SKM-1 (cell line): ENCODE data around the gene CDH26.

Experiments used
- DNase-seq: peaks from one replicate; lab custom pipeline; 2025; ENCODE audit not compliant: unreplicated experiment; lab: John Stamatoyannopoulos, UW

The CDH26 gene

DNA sequence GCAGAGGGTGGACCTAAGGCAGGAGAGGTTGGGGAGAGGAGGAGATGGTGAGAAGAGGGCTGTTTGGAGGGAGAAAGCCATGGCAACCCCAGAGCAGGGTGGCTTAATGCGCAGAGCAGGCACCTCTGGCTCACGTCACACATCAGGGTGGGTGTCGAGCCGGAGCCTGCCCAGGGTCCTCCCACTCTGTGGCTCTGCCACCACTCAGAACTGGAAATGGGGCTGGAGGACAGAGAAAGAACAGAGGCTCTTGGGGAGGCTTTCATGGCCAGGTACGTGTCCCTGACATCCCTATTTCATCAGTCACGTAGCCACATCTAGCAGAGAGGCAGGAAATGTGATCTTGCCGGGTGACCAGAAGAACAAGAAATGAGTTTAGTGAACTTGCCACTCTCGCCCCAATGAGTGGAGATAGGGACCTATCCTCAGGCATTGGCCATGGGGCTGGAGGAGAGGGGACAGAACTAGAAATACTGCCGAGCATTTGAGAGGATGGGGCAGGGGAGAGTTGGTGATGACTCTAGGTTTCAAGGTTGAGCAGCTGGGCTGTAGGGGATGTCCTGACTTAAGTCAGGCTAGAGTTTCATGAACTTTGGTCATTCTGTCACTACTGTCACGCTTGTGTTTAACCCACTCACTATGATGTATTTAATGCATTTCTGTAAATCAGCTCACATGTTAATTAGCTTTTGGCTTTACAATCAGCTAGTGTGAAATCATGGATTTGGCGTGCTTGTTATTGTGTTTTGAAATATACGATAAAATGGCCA is 52.7 kb downstream of the CDH26 start:
- no peak for DNase-seq

DNA sequence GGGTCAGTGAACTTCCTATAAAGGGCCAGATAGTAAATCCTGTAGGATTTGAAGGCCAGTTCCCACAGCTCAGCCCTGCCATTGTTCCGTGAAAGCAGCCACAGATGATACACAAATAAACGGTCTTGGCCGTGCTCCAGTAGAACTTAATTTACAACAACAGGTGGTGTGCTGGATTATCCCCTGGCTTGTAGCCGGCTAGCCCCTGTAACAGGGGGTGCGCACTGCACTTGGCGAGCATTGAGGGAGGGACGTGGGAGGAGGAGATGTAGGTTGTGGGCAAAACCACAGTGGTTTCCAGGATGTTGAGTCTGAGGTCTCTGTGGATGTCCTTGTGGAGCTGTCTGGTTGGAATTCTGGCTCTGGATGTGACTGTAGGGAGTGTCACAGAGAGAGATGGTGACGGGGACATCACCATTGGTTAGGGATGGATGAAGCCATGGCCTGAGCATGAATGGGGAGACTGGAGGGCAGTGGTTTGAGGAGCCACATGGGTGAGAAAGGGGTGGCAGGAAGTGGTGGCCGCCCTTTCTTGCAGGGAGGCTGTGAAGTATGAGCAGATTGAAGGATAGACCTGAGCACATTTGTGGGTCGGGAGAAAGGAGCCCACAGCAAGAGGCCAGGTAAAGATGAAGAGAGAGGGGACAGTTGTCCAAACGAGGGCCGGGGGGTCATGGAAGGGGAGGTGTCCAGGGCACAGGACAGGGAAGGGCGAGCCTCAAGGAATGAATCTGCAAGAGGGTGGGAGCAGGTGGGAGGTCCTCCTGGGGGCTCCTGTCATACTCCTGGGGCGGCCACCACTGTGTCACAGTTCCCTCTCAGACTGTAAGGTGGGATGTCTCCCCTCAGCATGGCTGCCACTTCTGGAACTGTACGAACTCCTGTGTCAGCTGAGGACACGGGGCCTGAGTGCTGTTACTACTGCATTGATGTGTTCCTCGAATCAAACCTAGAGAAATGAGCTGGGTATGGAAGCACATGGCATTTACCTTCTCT is 53.6 kb downstream of the CDH26 start:
- DNase-seq, result no peak

DNA sequence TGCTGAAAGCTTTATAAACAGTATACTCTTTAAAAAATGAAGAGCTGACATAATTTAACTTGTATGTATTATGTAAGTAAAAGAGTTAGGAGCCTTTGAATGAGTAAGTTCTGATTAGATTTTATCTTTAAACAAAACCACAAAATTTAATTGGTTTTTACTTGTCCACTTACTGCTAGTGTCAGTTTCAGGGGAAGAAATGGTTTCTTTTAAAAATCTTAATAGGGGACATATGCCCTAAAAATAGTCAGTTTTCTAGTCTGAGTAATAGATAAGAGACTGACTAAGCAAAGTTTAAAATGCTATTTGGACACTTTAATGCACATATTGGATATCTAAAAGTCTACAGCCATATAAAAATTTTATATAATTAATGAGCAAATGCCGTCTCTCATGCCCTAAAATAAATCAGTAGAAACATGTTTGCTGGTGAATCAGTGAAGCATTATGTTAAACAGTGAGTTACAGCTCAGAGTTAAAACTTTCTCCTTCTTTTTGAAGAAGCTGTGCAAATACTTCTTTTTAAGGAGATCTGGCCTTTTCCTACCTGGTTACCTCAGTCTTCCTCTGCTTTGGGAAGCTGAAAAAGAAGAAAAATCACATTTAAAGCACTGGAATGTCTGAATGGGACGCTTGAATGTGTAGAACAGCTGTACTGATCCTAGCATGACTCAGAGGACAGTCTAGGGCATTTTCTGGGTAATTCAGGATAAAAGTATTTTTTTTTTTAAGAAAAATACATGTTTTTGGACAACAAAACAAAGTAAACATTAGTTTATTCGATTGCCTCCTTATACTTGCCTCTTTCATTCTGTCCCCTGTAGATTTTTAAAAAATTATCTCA is 55.3 kb downstream of the CDH26 start:
- DNase-seq, result no peak

DNA sequence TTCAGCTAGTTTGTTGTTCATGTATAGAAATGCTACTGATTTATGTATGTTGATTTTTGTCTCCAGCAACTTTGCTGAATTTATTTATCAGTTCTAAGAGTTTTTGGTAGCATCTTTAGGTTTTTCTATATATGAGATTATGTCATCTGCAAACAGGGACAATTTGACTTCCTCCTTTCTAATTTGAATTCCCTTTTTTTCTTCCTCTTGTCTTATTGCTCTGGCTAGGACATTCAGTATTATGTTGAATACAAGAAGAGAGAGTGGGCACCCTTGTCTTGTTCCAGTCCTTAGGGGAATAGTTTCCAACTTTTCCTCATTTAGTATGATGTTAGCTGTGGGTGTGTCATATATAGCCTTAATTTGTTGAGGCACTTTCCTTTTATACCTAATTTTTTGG is 58.2 kb downstream of the CDH26 start:
- peak; percentile 15 for DNase-seq

DNA sequence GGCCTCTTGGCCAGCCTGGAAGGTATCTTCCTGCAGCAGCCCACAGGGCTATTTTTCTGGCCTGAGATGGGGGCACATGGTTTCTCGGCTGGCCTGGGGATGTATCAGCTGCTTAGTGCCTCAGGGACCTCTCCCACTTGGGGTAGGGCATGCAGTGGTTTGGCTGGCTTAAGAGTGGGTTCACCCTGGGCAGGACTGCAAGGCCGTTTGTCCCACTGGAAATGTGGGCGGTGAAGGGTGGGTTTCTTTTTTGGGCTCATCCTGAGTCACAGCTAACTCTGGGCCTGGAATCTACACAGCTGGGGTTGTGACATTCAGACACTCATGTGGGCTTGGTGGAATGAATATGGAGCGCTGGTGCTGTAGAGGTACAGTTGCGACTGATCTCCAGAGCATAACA is 62.0 kb downstream of the CDH26 start:
- no peak for DNase-seq

DNA sequence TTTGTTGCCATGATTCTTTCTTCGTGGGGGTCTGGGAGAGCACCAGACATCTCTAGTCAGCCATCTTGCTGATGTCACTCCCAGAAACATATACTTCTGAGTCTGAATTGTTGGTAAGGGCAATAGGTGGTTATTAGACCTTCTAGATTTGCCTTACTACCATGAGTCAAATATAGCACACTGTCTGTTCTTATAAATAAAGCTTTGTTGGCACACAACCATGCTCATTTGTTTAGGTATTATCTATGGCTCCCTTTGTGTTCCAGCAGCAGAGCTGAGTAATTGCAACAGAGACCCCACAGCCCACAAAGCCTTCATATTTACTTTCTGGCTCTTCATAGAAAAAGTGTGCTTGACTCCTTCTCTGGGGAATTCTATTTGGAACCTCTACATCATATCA is 62.9 kb downstream of the CDH26 start:
- DNase-seq, result no peak

DNA sequence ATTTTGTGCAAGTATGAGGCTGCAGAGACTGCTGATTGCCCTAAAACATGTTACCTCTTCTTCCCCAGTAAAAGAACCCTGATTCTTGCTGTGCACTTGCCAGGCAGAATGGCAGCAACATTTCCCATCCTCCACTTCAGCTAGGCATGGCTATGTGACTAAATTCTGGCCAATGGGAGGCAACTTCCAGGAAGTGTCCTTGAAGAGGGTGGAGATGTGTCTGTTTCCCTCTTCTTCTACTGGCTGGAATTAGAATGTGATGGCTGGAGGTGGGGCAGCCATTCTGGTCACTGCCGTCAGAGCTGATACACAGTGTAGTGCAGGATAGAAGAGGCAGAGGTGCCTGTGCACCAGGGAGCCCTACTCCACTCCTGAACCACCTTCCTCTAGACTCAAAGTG is 64.6 kb downstream of the CDH26 start:
- DNase-seq, result no peak

DNA sequence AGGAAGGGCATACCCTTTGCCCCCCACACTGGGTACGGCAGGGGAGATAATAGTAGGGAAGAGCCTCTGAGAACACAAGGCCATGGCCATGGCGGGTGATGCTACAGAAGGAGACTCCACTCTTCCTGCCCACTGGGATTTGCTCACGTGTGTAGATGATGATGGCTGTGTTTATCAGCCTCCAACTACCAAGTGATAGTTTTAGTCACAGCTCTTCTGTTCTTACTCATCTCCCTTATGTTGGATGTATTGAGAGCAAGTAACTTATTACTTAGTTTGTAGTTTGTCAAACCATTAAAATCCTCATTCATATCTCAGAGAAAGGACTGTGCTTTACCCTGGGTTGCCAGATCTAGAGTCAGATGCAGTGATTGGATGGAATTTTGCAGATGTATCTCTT is 66.0 kb downstream of the CDH26 start:
- DNase-seq, result no peak

DNA sequence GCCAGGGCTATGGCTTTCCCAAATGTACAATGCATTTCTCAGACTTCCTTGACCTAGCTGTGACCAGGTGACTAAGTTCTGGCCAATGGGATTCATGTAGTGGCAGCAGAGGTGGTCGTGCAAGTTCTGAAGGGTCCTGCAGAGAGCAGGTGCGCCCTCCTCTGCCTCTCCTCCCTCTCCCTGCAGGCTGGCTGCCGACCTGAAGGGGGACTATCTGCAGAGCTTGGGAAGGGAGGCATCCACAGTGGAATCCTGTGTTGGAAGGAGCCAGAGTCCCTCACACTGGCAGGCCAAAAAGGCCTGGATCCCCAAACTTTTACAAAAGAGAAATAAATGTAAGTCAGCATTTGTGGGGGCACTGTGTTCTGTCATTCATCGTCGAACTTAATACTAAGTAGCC is 66.6 kb downstream of the CDH26 start:
- DNase-seq, result no peak

DNA sequence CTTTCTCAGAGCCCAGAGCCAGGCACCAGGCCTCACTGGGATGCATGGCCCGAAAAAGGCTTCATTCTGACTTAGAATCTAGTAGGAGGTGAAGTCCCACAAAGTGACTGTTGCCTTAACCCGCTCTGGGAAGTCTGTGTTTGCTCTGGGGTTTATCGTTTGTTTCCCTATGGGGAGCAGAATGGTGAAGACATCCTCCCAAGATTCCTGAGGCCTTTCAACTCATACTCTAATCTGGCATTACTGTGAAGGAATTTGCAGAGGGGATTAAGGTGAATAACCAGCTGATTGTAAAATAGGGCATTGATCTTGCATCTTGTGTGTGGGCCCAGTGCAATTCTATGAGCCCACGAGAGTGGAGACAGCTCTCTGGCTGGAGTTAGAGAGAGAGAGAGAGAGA is 67.8 kb downstream of the CDH26 start:
- no peak for DNase-seq

DNA sequence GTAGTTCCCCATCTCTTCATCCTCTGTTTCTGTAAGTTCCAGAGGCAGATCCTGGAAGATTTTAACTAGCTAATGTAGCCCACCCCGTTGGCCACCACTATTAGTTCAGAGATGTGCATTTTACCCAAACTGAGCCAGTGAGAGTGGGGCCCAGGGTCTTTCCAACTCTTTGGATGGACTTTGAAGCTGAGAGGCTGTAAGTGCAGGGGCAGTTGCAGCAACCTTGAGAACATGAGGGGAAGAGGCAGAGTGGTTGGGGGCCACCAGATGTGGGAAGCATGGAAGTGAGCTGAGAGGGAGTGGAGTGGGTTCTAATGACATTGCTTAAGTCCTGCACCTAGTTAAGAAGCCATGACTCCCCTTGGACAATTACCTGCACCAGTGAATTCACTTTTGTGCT is 72.2 kb downstream of the CDH26 start:
- no peak for DNase-seq

DNA sequence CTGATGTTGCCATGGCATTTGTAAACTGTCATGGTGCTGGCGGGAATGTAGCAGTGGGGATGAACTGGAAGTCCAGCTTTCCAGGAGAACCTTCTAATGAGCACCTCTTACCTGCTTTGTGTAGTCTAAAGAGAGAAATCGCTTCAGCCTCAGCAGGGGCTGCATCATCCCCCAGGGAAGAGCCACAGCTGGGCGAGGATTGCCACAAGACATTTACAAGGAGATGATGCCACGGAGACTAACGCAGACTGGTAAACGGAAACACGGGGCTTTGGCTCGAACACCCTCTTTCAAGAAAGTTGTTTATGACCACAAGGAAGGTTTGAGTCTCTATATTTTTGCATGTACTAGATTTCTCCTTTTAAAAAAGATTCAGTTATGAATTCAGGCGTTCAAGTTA is 72.9 kb downstream of the CDH26 start:
- DNase-seq, result no peak

DNA sequence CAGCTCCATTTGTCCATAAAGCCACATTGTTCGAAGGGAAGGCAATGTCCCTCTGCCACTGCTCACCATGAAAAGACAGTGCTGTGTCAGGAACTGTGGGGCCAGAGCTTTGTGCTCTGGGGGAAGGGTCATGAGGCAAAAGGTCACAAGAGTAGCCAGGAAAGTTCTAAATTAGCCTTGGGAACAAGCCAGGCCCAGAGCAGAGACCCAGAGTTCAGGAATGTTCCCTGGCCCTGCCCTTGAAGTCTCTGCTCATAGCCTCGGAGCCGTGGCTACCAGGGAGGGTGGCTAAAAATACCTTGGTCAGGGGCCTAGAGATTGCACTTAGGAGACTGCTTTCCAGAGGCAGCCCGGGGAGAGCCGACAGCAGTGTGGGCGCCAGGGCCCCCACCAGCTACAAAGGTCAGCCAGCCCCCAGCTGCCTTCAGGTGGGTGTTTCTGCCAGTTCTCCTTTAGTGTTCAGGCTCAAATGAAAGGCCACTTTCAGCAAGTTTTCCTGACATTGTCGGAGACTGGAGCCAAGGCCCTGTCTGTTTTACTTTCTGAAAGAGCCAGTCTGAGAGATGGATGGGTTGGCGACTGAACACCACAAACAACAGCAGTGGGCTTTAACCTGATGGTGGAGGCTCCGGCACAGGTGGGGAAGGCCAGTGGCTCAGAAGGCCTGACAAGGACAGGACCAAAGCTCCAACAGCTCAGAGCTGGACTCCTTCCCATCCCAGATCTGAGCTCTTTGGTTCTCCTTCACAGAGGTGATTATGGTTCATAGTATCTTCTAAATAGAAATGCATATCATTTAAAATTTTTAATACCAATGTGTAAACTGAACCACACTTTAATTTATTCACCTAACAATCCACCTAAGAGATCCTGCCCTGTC is 76.2 kb downstream of the CDH26 start:
- DNase-seq, result no peak

DNA sequence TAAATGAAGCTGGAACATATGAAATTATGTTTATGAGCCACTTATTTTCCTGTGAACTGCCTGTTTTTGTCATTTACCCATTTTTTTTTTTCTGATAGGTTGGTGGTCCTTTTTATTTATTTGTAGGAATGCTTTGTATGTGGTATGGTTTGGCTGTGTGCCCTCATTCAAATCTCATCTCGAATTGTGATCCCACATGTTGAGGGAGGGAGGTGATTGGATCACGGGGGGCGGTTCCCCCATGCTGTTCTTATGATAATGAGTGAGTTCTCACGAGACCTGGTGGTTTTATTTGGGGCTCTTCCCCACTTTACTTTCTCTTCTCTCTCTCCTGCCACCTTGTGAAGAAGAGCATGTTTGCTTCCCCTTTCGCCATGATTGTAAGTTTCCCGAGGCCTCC is 77.3 kb downstream of the CDH26 start:
- no peak for DNase-seq

DNA sequence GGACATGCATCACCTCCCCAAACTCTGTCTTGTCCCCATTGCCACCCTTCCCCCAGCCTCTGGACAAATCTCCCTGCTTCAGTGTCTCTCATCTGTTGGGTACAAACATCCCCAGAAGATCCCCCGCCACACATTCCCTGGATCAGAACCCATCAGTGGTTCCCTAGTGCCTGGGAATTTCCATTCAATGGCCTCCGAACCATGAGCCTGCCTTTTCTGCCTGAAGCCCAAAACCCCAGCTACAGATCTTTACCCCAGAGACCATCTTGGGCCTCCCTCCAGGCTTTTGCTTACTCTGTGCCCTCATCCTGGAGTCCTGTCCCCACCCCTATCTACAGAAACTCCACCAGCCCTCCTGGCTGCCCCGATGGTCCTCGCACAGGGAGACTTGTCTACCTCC is 78.1 kb downstream of the CDH26 start:
- no peak for DNase-seq

DNA sequence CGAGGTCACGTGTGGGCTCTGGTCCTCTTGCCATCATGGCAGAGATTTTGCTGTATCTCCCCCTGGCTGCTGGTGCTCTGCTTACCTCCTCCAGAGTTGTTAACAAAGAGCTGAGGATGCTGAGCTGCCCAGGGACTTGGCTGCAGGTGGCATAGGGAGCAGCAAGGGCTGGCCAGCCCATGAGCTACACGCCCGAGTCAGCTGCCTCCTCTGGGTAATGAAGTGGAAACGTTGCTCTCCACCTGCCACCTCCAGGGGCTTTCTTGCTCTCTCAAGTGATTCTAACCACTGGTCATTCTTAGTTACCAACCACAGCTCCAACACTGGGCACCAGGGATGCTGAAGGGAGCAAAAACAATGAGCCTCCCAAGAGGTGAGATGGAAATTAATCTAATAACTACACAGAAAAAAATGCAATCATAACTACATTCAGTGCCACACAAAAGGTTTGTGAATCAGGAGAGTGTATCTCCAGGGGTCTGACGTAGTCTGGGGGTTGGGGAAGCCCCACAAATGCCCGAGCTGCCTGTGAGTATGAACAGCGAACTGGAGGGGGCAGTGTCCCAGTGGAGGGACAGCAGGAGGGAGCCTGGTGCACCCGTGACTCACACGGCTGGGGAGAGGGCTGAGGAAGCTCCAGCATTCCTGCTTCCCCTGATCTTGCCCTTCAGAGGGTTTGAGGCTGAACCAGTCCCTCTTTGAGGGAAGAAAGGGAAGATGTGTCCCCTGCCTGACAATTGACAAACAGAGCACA is 78.7 kb downstream of the CDH26 start:
- DNase-seq, result no peak

DNA sequence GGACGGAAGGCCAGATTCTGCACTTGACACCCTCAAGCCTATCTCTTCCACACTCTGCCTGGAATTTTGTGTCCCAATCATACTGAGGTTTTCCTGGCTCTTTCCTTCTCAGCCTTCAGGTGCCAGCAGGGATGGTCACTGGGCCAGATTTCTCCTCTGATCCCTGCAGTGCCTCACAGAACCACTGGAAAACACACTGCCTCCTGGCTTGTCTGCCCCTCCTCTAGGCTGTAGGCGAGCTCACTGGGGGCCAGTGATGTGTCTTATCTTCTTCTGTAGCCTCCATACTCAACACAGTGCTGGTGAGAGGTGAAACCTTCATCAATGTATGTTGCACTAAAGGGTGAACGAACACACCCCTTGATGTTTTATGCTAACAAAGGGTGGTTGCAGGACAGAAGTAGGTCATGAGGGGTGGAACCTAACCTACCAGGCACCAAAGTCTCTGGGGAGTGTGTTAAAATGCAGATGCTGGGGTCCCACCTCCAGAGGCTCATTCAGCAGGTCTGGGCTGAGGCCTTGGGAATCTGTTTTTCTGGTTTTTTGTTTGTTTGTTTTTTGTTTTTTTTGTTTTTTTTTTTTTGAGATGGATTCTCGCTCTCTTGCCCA is 80.3 kb downstream of the CDH26 start:
- no peak for DNase-seq

DNA sequence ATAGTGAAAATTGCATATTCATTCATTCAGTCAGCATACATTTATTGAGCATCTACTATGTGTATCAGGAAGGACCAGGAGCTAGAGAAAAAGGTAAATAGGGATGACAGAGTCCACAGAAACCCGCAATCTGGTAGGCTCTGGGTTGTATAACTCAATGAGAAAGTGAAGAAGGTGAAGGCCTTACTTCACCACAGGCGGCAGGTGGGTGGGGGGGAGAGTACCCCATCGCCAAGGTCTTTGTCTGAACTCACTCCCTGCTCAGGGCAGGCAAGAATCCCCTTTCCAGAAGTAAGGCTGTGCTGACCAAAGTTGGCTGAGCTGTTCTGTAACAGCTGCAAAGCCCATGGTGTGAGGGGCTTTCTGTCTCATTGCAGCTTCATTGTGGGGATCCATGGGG is 81.3 kb downstream of the CDH26 start:
- no peak for DNase-seq

DNA sequence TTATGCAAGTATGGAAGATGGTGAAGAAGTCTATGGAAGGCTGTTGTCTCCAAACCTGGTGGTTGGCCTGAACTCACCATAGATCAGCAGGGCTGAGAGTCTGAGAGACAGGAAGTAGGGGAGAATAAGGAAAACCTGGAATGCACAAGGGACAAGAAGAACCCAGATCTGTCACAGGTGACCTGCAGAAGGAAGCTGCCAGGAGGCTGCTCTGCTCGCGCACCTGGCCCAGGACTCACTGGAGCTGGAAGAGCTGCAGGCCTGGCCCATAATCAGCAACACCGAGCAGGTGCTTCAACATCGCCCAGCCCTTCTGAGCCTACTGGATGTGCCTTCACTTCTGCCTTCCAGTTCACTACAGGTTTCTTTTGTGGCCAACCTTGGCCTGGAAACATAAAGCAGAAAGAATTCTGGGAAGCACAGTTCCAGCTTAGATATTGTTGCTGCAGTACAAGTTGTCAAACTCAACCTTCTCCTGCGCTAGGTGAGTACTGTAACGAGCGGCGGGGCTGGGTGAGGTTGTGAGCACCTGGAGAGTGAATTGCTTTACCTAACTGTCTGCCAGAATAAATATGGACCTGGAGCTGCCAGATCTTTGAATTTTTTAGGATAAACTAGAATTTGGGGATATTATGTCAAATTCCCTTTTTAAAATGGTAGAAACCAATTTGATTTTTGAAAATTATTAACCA is 82.4 kb downstream of the CDH26 start:
- DNase-seq, result no peak
